HG02610 (cell line): ENCODE measurements around the gene TCF19.

ENCODE experiments used
- ATAC-seq: cut with Tn5 transposase; IDR thresholded peaks from one replicate; pipeline ENCODE4 v1.9.1; 2021; ENCODE audit warnings: mild to moderate bottlenecking, moderate library complexity; ENCODE audit not compliant: unreplicated experiment

The TCF19 gene, protein sequence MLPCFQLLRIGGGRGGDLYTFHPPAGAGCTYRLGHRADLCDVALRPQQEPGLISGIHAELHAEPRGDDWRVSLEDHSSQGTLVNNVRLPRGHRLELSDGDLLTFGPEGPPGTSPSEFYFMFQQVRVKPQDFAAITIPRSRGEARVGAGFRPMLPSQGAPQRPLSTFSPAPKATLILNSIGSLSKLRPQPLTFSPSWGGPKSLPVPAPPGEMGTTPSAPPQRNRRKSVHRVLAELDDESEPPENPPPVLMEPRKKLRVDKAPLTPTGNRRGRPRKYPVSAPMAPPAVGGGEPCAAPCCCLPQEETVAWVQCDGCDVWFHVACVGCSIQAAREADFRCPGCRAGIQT

DNA sequence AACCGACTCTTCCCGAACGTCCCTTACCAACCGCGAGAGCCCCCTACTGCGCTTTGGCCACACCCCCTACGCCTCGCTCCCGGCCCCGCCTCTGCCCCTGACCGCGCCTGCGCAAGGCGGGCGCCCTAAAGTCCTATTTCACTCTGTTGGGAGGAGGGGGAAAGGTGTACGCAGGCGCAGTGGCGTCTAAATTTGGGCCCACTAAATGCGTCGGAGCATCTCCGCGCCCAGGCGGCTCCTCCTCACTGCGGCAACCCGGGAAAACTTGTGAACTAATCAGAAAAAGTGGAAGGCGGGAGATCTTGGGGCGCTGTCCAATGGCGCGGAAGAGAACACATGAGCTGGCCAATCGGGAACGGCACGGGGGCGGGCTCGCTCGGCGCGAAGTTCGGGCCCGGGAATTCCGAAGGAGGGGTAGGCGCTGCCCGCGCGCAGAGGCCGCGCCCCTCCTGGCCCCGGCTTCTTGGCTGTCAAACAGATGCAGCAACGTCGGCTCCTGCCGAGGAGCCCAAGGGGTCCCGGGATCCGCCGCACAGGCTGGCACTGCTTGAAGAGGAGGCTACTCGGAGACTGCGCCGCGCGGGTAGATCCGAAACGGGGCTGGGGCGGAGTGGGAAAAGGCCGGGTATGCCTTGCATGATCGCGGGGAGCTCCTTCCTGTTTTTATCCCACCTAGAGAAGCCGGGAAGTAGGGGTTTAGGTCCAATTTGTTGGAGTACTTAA, at the start of gene TCF19:
Gene TCF19, plus strand, starts transcription at position 450 of the 723 bp plus-strand sequence. CDS start 881 bp downstream, outside the sequence.
- ATAC-seq: peak; percentile 82

DNA sequence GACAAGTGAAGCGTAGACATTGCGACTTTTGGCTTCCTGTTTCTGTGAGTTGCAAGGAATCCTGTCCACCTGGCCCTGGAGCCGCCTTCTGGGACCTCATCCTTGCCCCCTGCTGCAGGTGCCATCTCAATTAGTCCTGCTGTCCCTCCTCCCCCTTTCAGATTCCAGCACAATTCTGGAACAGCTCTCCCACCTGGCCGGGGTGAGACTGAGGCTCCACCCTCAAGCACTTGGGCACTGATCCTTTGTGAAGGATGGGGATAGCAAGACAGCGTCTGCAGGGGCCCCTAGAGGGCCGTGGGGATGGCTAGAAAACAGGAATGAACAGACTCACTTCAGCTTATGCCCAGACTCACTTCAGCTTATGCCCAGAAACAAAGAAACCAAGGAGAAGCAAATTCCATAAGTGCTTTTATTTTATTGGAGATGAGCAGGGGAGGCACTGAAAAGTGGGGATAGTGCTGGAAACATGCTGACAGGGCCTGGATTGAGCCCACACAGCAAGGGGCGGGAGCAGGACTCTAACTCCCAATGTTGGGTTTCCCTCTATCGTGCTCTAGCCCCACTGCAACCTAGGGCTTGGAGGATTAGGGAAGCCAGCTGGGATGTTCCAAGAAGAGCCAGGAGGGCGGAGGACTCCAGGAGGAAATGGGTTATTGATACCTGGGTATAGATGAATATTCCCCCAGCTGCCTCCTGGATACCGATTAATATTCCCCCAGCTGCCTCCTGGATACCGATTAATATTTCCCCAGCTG, 47.4 kb upstream of the TCF19 start:
- no peak for ATAC-seq

DNA sequence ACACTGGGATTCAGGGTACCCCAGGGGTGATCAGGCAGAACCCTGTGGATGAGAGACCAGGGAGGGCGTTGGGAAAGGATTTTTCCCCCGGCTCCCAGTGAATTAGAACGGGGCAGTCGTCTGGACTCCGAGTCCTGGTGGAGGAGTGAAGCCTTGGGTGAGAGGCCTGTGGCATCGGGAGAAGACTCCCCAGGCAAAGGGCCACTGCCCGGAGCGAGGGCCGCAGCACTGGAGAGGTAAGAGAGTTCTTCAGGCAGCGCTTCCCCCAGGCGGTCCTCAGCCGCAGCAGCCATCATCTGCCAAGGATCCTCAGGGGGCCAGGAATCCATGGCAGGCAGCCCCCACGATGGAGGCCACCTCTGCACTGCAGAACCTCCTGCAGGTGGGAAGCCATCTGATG, 46.7 kb upstream of the TCF19 start:
- ATAC-seq: no peak

DNA sequence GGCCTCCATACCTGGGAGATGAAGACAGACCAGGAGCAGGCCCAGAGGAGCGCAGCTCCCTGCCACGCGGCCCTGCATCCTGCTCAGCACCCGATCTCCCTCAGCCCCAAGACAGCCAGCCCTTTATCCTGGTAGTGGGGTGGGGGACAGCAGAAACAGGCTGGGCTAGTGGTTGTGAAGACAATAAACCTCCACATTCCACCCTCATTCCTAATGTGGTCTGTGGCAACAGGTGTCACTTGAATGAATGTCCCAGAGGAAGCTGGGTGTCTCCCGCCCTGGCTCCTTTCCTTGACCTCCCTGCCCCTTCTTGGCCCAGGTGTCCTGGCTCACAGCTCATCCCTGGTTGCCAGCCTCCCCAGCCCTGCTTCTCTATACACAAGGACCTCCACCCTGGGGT, 45.9 kb upstream of the TCF19 start, which contains the start of gene C6orf15:
Gene C6orf15, minus strand, starts transcription at position 98 of the 400 bp plus-strand sequence. Its CDS starts 20 bp downstream, at position 78.
- no peak for ATAC-seq

DNA sequence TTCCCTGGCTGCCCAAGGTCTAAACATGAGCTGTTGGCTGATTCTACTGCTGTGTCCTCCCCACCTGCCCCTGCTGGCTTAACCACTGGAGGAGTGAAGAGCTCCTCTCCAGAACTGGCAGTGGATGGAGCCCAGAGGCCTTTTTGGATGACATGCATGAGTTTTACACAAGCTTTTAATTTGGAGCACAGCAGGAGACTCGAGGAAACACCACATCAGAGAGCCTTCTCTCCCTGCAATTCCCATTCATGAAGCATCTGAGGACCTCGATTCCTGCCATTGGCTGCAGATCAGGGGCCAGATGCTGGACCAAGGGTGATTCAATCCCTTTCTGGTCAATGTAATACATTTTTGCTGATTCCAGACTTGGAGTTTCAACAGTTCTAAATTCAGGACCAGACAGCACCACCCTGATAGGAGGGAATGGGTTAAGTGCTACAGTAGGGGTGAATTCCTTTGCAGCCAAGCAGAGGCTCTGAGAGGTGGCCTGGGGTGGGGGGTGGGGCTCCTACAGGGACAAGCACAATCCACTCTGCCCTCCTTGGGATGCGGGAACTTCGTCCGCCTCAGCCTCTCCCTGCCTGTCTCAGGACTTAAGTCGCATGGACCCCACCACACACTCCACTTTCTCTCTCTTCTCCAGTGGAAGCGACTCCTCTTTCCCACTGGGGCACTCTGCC, 44.4 kb upstream of the TCF19 start:
- ATAC-seq: no peak

DNA sequence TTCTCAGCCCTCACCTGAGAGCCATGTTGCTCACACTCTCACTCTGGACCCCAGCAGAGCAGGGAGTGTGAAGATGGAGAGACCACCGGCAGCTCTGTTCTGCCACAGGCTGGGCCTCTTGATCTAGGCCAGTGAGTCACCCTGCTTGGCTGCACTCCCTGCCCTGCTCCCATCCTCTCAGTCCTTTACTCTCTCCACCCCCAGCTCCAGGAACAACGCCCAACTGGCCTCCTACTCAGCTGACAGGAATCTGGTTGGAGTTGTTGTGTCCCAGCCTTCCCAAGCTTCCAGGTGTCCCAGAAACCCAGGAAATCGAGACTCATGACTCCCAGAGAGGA, 43.9 kb upstream of the TCF19 start, which contains the start of gene PSORS1C1:
Gene PSORS1C1, plus strand, starts transcription at position 260 of the 338 bp plus-strand sequence. CDS start 14,833 bp downstream, outside the sequence.
- no peak for ATAC-seq

DNA sequence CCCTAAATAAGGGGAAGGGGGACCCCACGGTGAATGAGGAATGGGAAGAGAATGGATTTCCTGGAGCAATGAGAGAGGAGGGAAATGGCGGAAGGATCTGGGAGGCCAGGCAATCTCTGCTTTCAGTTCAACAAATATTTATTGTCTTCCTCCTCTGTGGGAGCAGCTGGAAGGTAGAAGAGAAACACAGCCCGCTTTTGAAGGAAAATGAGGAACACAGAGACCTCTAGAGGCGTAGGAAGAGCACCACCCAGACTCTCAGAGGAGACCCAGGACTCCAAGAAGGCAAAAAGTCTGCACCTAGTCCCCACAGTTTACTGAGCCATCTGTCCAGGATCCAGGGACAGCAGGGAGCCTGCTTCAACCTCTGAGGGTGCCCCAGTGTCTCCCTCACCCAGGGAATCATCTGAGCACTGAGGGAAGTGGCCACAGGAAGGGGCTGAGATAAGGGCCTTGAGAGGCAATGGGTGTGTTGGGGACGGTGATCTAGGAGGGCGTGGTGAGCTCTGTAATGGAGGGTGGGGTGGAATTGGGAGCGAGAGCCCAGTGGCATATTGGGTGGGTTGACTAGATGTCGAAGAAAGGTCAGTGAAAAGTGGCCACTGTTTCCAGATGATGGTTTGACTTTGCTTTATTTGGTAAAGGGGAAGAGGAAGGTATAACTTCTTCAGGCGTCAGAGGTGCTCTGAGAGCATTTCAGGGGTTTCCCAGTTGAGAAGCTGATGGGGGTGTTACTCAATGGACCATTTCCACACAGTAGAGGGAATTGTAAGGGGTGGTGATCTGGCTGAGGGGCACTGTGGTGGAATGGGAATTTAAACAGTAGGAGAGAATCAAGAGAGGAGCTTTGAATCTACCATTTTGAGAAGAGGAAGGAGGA, 43.2 kb upstream of the TCF19 start:
- ATAC-seq: no peak

DNA sequence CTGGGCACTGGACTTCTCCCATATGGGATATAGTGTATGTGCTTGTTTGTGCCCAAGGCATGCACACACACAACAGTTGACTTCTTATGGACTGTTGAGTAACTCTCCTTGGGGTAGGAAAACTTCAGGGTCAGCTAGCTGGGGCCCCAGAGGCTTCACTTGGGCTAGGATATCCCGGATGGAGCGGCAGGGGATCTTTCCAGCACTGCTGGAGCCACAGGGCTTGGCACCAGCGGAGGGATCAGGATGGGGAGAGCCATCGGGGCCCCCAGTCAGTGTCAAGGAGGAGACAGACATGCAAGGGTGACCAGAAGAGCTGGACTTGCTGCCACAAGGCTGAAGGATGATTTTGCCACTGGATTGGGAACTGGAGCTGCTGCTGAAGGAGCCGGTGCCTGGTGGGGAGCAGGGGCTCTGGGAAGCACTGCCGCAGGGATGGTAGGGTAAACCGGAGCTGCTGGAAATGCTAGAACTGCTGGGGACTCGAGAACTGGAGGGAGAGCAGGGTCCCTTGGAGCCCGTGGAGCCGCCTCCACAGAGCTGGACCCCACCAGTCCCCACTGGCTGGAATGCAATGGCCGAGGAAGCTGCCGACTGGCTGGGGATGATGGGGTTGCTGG, 42.3 kb upstream of the TCF19 start:
- no peak for ATAC-seq

DNA sequence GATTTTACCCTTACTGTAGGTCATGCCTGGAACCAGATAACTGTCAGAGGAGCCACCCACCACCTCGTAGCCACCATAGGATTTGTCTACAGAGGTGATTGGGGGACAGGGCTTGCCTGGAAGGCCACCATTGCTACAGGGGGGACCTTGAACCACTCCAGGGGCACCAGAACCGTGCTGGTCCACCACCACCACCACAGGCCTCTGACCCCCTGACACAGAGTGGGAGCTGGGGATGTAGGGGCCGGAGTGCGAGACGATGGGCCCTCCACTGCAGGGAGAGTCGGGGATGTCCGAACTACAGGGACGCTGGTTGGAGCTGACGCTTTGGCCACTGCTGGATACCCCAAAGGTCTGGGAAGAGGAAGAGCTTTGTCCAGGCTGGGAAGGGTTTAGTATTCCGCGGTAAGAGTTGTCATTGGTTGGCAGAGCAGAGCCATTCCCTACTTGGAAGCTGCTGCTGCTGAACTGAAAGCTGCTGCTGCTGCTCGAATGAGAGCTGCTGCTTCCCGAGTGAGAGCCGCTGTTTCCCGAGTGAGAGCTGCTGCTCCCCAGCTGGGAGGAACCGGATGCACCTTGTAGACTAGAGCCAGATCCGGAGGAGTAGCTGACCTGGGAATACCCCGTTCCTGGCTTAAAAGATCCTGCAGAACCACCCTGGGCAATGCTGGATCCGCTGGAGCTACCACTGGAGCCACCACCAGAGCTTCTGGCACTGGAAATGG, 41.6 kb upstream of the TCF19 start:
- ATAC-seq: no peak

DNA sequence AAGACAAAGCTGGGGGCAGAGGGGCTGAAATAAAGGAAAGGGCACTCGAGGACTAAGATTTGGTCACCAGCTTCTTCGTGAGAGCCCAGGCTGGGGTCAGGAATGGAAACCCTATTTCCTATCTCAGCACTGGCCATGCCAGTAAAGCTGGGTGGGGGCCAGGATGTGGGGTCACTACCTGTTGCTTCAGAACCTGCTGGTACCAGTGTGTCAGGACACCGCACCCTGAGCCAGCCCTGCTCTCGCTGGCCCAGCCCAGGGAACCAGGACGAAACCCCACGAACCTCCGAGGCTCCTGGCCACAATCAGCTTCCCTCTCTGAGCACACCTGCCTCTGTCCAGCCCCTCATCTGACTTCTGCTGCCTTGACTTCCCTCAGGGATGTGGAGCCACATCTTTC, 40.2 kb upstream of the TCF19 start:
- no peak for ATAC-seq

DNA sequence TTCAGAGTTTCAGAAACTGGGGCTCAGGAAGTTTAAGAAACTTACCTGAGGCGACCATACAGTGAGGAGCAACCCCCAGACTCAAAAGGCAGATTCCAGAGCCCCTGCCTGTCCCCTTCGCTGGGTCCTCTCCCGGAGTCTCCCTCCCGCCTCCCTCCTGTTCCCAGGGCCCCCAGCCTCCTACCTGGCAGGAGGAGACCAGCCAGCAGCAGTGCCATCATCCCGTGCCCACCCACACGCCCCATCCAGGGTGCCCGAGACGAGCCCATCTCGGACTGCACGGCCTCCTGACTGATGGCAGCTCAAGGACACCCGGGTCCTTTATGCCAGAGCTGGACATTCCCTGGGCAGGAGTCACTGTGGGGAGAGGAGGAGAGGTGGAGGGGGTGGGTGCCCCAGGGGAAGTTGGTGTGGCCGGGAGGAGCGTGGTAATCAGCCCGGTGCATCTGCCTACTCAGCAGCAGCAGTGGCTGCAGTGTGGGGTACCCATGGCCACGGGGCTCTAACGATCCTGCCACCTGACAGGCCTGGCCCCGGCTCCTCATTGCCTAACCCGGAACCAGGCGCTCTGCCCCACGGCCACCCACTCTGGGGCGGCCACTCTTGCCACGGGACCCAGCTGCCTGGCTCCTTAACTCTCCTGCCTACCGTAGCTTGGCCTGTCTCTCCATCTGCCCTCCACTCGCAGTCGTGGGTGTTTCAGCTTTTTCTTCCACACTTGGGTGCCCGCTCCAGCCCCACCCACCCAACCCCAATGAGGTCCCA, 38.1 kb upstream of the TCF19 start, which contains the start of gene CDSN:
Gene CDSN, minus strand, starts transcription at position 296 of the 765 bp plus-strand sequence. Its CDS starts 27 bp downstream, at position 269.
- ATAC-seq: no peak

DNA sequence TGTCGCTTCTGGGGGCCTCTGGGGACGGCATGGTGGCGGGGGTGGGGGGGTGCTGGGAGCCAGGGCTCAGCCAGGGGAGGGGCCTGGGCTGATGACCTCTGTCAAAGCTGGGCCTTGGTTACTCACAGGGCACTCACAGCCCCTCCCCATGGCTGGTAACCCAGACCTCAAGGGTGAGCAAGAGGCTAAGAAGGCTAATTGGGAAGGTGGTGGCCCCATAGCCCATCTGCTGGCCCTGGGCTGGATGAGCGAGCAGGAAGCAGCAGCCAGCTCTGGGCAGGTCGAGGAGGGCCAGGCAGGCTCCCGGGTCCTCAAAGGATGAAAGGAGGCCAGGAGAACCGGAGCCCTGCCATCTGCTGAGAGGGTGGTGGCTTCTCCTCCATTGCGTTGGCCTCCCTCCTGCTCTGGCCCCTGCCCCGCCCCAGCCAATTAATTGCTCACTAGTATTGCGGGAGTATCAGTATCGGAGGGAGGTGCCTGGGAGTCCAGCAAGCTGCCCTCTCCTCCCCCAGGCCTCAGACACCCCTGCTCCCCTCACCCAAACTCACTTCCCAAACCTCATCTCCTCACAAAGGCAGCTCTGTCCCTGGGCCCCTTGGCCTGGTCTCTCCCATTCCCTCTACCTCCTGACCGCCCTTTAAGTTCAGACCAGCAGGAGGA, 37.1 kb upstream of the TCF19 start:
- no peak for ATAC-seq

DNA sequence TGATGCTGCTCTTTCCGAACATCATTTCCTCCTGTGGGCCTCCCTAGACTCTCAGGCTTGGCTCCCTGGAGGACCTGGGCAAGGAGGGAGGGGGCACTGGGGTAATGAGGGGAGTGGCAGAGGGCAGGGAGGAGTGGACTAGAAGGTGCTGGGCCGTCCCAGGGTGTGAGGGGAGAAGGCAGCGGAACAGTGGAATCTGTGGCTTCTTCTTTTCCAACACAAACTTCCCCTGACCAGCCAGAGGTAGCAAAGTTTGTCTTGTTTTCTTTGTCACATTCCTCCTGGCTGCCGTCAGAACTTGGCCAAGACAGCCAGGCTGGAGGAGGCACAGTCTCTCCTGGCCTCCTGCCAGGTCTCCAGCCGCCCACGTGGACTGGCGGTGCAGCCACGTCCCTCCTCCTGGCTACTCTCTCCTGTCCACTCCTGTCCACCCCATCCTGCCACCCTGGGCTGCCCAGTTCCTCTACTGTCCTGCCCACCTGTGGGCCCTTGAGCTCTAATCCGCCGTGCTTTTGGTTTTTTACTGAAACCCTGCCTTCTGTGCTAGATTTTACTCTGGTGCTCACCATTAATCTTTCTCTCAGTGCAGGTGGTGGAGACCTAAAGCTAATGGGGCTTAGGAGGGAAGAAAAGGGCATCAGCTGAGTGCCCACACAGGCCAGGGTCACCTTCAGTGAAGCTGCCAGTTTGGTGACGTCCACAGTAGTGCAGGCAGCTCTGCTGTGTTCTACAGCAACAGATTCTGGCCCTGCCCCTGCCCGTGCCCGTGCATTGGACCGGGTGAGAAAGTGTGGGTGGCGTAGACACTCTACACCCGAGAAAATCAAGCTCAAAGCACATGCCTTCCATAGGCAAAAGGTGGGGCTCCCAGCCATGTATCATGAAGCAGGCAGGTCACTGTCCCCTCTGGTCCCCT, 35.3 kb upstream of the TCF19 start:
- ATAC-seq: no peak

DNA sequence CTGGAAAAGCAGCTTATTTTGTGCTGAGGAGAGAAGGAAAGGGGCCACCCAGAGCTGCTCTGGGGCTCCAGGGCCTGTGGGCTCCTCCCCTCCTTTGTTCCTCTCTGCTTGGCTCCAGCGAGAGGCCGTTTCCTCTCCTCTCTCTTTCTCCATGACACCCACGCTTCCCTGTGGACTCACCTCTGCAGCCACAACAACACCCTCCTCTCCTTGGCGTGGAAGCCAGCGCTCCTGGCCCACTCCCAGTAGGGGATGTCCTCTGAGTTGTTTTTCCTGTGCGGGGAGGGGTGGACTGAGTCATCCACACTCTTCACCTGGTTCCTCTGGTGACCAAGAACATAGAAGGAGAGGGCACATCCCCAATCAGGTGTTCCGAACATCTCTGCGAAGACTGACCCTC, 33.2 kb upstream of the TCF19 start:
- no peak for ATAC-seq

DNA sequence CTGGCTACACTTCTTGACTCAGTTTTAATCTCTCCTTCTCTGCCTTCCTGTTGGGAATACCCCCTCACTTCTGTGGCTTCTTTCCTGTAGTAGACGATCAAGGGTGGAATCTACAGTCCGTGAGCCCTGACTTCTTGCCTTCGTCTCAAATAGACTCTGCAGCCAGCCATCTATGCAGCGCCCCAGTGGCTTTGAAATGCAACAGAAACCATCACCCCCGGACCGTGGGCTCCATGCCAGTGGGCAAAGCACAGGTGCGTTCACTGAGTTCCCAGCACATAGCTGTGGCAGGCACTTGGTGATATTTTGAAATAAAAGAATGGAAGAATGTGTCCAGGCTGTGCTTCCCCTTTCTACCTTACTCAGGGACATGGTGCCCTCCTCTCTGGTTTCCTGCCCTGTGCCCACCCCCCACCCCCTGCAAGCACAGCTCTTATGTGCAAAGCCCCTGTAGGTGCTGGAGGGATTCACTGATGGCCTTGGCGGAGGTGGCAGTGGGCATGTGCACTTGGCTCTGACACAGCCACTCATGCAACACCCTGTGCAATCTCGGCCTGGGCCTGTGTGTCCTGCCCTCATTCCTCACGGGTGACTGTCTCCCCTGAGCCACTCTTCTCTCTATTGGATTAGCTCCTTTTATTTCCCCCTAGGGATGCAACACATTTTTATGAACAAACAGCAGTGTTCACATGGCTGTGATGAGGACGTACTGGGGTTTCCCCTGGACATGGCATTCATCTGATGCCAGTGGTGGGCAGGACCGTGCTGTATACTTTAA, 32.6 kb upstream of the TCF19 start:
- ATAC-seq: no peak
